H1 (cell line): ENCODE results near the gene PCDHGA11. TPM values are rescaled to one million over a fixed set of nuclear protein-coding genes. Genes with fewer than 3 reads are reported as not detected.

Experiments
- CTCF ChIA-PET: fragments of 300-600 bp; sonication (Branson Sonifier 250); formaldehyde crosslinking; loops from one replicate; lab custom pipeline; 2021; ENCODE audit not compliant: partially characterized antibody; lab: Charles Lee
- POLR2A ChIA-PET: fragments of 300-600 bp; sonication (Branson Sonifier 250); formaldehyde crosslinking; loops from one replicate; lab custom pipeline; 2021; ENCODE audit warnings: inconsistent platforms; ENCODE audit not compliant: partially characterized antibody; lab: Charles Lee
- DNase-seq, 2 experiments: peaks; one replicate each; pipeline versions ENCODE4 v3.0.0 to v3.0.0-alpha.2; 2010 to 2022; ENCODE audit warnings: low spot score in 2 of 2, low read depth in 1 of 2, mixed read lengths in 1 of 2
- FAIRE-seq: peaks from 2 replicates; lab custom pipeline; 2011; peaks lifted over from hg19 to GRCh38; lab: Jason Lieb, UNC
- H2AFZ ChIP-seq: 2 replicates; pipeline ENCODE4 v1.8.1; 2012; ENCODE audit warnings: low read length, inconsistent platforms
- H2AK5ac ChIP-seq: 2 replicates; pipeline ENCODE4 v1.6.1; 2013; ENCODE audit warnings: low read depth, low read length
- H2BK120ac ChIP-seq: replicated peaks from 2 replicates; pipeline ENCODE3; 2013; ENCODE audit warnings: low read depth, low read length, inconsistent platforms
- H2BK12ac ChIP-seq: 2 replicates; pipeline ENCODE4 v1.6.1; 2013; ENCODE audit warnings: low read depth, low read length
- H2BK15ac ChIP-seq: 2 replicates; pipeline ENCODE4 v1.6.1; 2013; ENCODE audit warnings: low read length
- H2BK20ac ChIP-seq: 2 replicates; pipeline ENCODE4 v1.6.1; 2013; ENCODE audit warnings: low read length
- H2BK5ac ChIP-seq: 2 replicates; pipeline ENCODE4 v1.6.1; 2013; ENCODE audit warnings: low read depth, low read length
- H3K14ac ChIP-seq: 2 replicates; pipeline ENCODE4 v1.6.1; 2013; ENCODE audit warnings: inconsistent platforms; ENCODE audit not compliant: insufficient read length
- H3K18ac ChIP-seq: 2 replicates; pipeline ENCODE4 v1.6.1; 2013; ENCODE audit warnings: low read length; ENCODE audit errors: extremely low read depth
- H3K23ac ChIP-seq: 2 replicates; pipeline ENCODE4 v1.6.1; 2013; ENCODE audit warnings: inconsistent platforms; ENCODE audit not compliant: insufficient read length
- H3K23me2 ChIP-seq: 2 replicates; pipeline ENCODE4 v1.6.1; 2013; ENCODE audit warnings: low read depth, low read length
- H3K27ac ChIP-seq: 2 replicates; pipeline ENCODE4 v1.6.1; 2011; ENCODE audit warnings: low read depth, low read length, inconsistent platforms
- H3K27me3 ChIP-seq, 4 experiments: replicated peaks in 1 of 4; 1 replicate in 1 of 4; 2 replicates in 3 of 4; pipeline versions ENCODE4 v1.6.1 to v1.8.1; 2011 to 2013; ENCODE audit warnings: low read length in 3 of 4, mild to moderate bottlenecking in 3 of 4, inconsistent platforms in 2 of 4, mixed read lengths in 2 of 4, moderate library complexity in 1 of 4; ENCODE audit not compliant: control insufficient read depth in 3 of 4, insufficient read depth in 3 of 4; ENCODE audit errors: extremely low read depth in 1 of 4
- H3K36me3 ChIP-seq, 4 experiments: 2 replicates each; pipeline versions ENCODE4 v1.6.1 to v1.8.1; 2011 to 2013; ENCODE audit warnings: mild to moderate bottlenecking in 4 of 4, low read length in 3 of 4, moderate library complexity in 2 of 4, control low read depth in 1 of 4, inconsistent platforms in 1 of 4; ENCODE audit not compliant: insufficient read depth in 4 of 4, control insufficient read depth in 2 of 4
- H3K4ac ChIP-seq: replicated peaks from 2 replicates; pipeline ENCODE3; 2013; ENCODE audit warnings: low read length, low read depth, mixed read lengths, inconsistent platforms; ENCODE audit not compliant: insufficient read length
- H3K4me1 ChIP-seq, 4 experiments: replicated peaks in 1 of 4; 1 replicate in 1 of 4; 2 replicates in 3 of 4; pipeline versions ENCODE4 v1.6.1 to v1.8.1; 2011 to 2013; ENCODE audit warnings: low read length in 3 of 4, inconsistent platforms in 2 of 4, mixed read lengths in 1 of 4; ENCODE audit not compliant: insufficient read depth in 4 of 4, control insufficient read depth in 3 of 4
- H3K4me2 ChIP-seq, 2 experiments: 2 replicates each; pipeline versions ENCODE4 v1.6.1 to v1.8.1; 2011 to 2013; ENCODE audit warnings: low read depth in 2 of 2, low read length in 2 of 2, control low read depth in 1 of 2, inconsistent platforms in 1 of 2, mild to moderate bottlenecking in 1 of 2; ENCODE audit not compliant: insufficient read depth in 1 of 2
- H3K4me3 ChIP-seq, 4 experiments: fragments of 200-600, 300-600 bp in 1 of 4; sonication (generic), shearing (Covaris generic), sonication (Bioruptor Twin) in 1 of 4; 2 replicates each; pipeline versions ENCODE4 v1.5.1 to v1.8.1; 2011 to 2016; ENCODE audit warnings: low read length in 4 of 4, low read depth in 3 of 4, control low read depth in 2 of 4, inconsistent platforms in 2 of 4, mild to moderate bottlenecking in 2 of 4, mixed read lengths in 1 of 4, moderate library complexity in 1 of 4; ENCODE audit not compliant: insufficient read depth in 2 of 4; ENCODE audit errors: extremely low read depth in 1 of 4
- H3K56ac ChIP-seq: replicated peaks from 2 replicates; pipeline ENCODE3; 2013; ENCODE audit warnings: low read depth, mild to moderate bottlenecking, mixed read lengths, low read length, inconsistent platforms; ENCODE audit not compliant: insufficient read length
- H3K79me1 ChIP-seq: 2 replicates; pipeline ENCODE4 v1.6.1; 2013; ENCODE audit warnings: low read depth, low read length, control low read depth
- H3K79me2 ChIP-seq, 2 experiments: 2 replicates each; pipeline versions ENCODE4 v1.6.1 to v1.8.1; 2012 to 2013; ENCODE audit warnings: low read length in 2 of 2, mild to moderate bottlenecking in 2 of 2, inconsistent platforms in 1 of 2; ENCODE audit not compliant: insufficient read depth in 2 of 2, control insufficient read depth in 1 of 2
- H3K9ac ChIP-seq, 4 experiments: replicated peaks in 1 of 4; 1 replicate in 1 of 4; 2 replicates in 3 of 4; pipeline versions ENCODE4 v1.6.1 to v1.8.1; 2011 to 2013; ENCODE audit warnings: low read depth in 3 of 4, low read length in 3 of 4, control low read depth in 2 of 4, mild to moderate bottlenecking in 2 of 4, moderate library complexity in 2 of 4, inconsistent platforms in 1 of 4; ENCODE audit errors: extremely low read depth in 1 of 4
- H3K9me3 ChIP-seq, 2 experiments: 2 replicates each; pipeline versions ENCODE4 v1.6.1 to v1.8.1; 2012 to 2013; ENCODE audit warnings: mild to moderate bottlenecking in 2 of 2, moderate library complexity in 2 of 2, control low read depth in 1 of 2, inconsistent platforms in 1 of 2, low read depth in 1 of 2, low read length in 1 of 2, mixed read lengths in 1 of 2; ENCODE audit not compliant: insufficient read depth in 2 of 2
- H4K20me1 ChIP-seq, 2 experiments: replicated peaks in 1 of 2; 2 replicates each; pipeline versions ENCODE3 to v1.8.1; 2011 to 2013; ENCODE audit warnings: inconsistent platforms in 2 of 2, low read length in 2 of 2, mild to moderate bottlenecking in 1 of 2; ENCODE audit not compliant: insufficient read depth in 2 of 2, control insufficient read depth in 1 of 2
- H4K5ac ChIP-seq: 2 replicates; pipeline ENCODE4 v1.6.1; 2013; ENCODE audit warnings: low read length, low read depth, mixed read lengths, inconsistent platforms; ENCODE audit not compliant: insufficient read length
- H4K8ac ChIP-seq: 2 replicates; pipeline ENCODE4 v1.8.0; 2013; ENCODE audit warnings: mild to moderate bottlenecking, moderate library complexity, low read length, inconsistent platforms; ENCODE audit not compliant: insufficient read depth; ENCODE audit errors: extremely low read depth
- H4K91ac ChIP-seq: replicated peaks from 2 replicates; pipeline ENCODE3; 2013; ENCODE audit warnings: low read length, mixed read lengths, inconsistent platforms; ENCODE audit not compliant: insufficient read length
- CBX8 ChIP-seq: fragments of 300-800, 300-1000 bp; sonication (generic); IDR thresholded peaks from 2 replicates; pipeline ENCODE4 v1.7.1; 2016; ENCODE audit warnings: low read depth, low read length, borderline replicate concordance
- CHD1 ChIP-seq: IDR thresholded peaks from 2 replicates; pipeline ENCODE4 v1.6.1; 2012; ENCODE audit warnings: low read depth, low read length, improper control_type of control experiment
- JUN ChIP-seq: IDR thresholded peaks from 2 replicates; pipeline ENCODE4 v1.6.1; 2011; ENCODE audit warnings: low read depth, mild to moderate bottlenecking, improper control_type of control experiment, low read length
- JUND ChIP-seq: IDR thresholded peaks from 2 replicates; pipeline ENCODE4 v1.6.1; 2011; ENCODE audit warnings: mild to moderate bottlenecking, improper control_type of control experiment, low read length
- RAD21 ChIP-seq, 2 experiments: IDR thresholded peaks in 1 of 2; conservative IDR thresholded peaks in 1 of 2; 2 replicates each; pipeline ENCODE4 v1.6.1; 2011; ENCODE audit warnings: low read depth in 2 of 2, low read length in 2 of 2, improper control_type of control experiment in 1 of 2, inconsistent platforms in 1 of 2, mild to moderate bottlenecking in 1 of 2, moderate library complexity in 1 of 2
- SAP30 ChIP-seq: fragments of 300-600 bp; sonication (generic); IDR thresholded peaks from 2 replicates; pipeline ENCODE4 v1.7.1; 2012; ENCODE audit warnings: low read length, moderate library complexity, mild to moderate bottlenecking, inconsistent platforms; ENCODE audit not compliant: insufficient read depth, insufficient replicate concordance
- SIRT6 ChIP-seq: IDR thresholded peaks from one replicate; pipeline ENCODE4 v1.7.1; 2012; ENCODE audit warnings: low read length, inconsistent platforms
- SRF ChIP-seq: IDR thresholded peaks from 2 replicates; pipeline ENCODE4 v1.6.1; 2011; ENCODE audit warnings: mild to moderate bottlenecking, low read depth, low read length, moderate library complexity
- WGBS, 2 experiments: shearing (Covaris generic) in 1 of 2; methylation state at CpG; one replicate each; pipeline versions ENCODE4 v1.1.6 to v1.1.7; 2013 to 2015; ENCODE audit warnings: low lambda C conversion rate in 2 of 2, mixed read lengths in 2 of 2, inconsistent platforms in 1 of 2, low coverage in 1 of 2, missing lambda C conversion rate in 1 of 2; ENCODE audit not compliant: insufficient replicate concordance in 2 of 2, insufficient coverage in 1 of 2, insufficient read length in 1 of 2; ENCODE audit errors: extremely low coverage in 1 of 2, missing lambda C conversion rate in 1 of 2; 5-methylcytosine and 5-hydroxymethylcytosine counted together
- polyA plus RNA-seq, 7 experiments: library from polyadenylated mRNA; depleted of rRNA in 3 of 7; stranded (reverse) in 5 of 7; unstranded in 2 of 7; fragments of >200 nt in 5 of 7; fragments of 200-250 nt in 2 of 7; gene quantifications; 1 replicate in 5 of 7; 2 replicates in 1 of 7; 4 replicates in 1 of 7; pipeline versions ENCODE4 v1.2.1 to v1.2.3, GENCODE V29; 2011 to 2013; ENCODE audit warnings: missing spikeins in 2 of 7, mixed read lengths in 2 of 7
- total RNA-seq: library from RNA; stranded (reverse); fragmentation: NEBNext Ultra II Directional; extraction: Animal tissue kit (Norgen Biotek cat#: 25700); gene quantifications from 2 replicates; pipeline ENCODE4 v1.2.1, GENCODE V29; 2021
- TF ChIP-seq, protein P1 (sequence below): IDR thresholded peaks from 2 replicates; pipeline ENCODE4 v1.6.1; 2012; ENCODE audit warnings: low read length, inconsistent platforms

Gene PCDHGA11
- total and polyA plus RNA-seq, 2 of the 8 experiments (the other 6 are each of a cell fraction or from before 2014, with no cell fraction given), result 2.2 to 8.2 TPM

DNA sequence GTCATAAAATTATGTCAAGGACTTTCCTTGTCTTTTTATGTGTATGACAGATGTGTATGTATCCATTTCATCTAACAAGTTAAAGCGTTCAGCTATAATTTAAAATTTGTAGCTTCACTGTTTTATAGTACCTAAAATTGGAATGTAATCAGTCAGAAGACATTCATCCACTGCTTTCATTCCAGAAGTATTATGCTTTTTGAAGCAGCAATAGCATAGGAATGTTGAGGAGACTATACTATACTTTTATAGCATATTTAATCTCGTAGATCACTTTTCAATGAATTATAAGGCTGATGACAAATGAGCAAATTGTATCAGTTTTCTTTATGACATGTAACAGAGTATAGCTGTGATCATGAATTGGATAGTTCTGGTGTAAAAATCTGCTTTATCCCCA, 16.4 kb downstream of the PCDHGA11 start:
- DNase-seq, result no peak
- Histone ChIP-seq H2AK5ac (no peak overlapping the region), H3K9me3 (peaks cover 2 to 16% of the 10 kb centered on the region in 2 experiments; a peak in 2 of 4 replicates), H3K4ac (no peak overlapping the region), H4K8ac (no peak overlapping the region), H3K27me3 (no peaks in the 10 kb centered on the region), H3K23ac (no peak overlapping the region), H3K23me2 (no peaks in the 10 kb centered on the region), H2AFZ (no peak overlapping the region), H2BK15ac (no peak overlapping the region), H3K4me2 (no peak overlapping the region), H2BK12ac (no peak overlapping the region), H3K79me1 (no peaks in the 10 kb centered on the region), H3K27ac (no peak overlapping the region), H2BK5ac (no peak overlapping the region), H4K91ac (no peak overlapping the region), H3K56ac (no peak overlapping the region), H3K18ac (no peak overlapping the region), H3K4me1 (no peaks in the 10 kb centered on the region), H3K79me2 (no peaks in the 10 kb centered on the region), H3K9ac (no peak overlapping the region), H4K5ac (no peak overlapping the region), H2BK20ac (no peak overlapping the region), H4K20me1 (peaks cover 0 to 2% of the 10 kb centered on the region in 2 experiments), H3K14ac (no peak overlapping the region), H3K36me3 (no peaks in the 10 kb centered on the region), H2BK120ac (no peak overlapping the region), H3K4me3 (no peak overlapping the region)
- FAIRE-seq, result no peak
- ChIA-PET CTCF (interaction anchor here (1.0 to 4.9 kb wide), 15 partner anchors 16 to 650 kb away, joined by 3 to 22 read pairs (median 4); partner anchors contain the start of genes PCDHB14, PCDHGA10, PCDHGA11 and PCDHGA9), POLR2A (no interaction called here)
- 88% methylated on average over 2 of the region's 2 CpGs; no CpG with 5 or more reads in 1 of the 2 experiments for WGBS, 2 experiments
- TF ChIP-seq, protein P1, sequence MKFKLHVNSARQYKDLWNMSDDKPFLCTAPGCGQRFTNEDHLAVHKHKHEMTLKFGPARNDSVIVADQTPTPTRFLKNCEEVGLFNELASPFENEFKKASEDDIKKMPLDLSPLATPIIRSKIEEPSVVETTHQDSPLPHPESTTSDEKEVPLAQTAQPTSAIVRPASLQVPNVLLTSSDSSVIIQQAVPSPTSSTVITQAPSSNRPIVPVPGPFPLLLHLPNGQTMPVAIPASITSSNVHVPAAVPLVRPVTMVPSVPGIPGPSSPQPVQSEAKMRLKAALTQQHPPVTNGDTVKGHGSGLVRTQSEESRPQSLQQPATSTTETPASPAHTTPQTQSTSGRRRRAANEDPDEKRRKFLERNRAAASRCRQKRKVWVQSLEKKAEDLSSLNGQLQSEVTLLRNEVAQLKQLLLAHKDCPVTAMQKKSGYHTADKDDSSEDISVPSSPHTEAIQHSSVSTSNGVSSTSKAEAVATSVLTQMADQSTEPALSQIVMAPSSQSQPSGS, result no peak
- no peak for TF ChIP-seq SRF
- TF ChIP-seq SIRT6, result no peak
- TF ChIP-seq CHD1, result no peak
- no peak for TF ChIP-seq SAP30
- TF ChIP-seq CBX8, result no peak
- no peak for TF ChIP-seq JUN
- no peak for TF ChIP-seq RAD21 (IDR thresholded peaks at IDR 0.05 in 1 of 2, conservative IDR thresholded peaks at IDR 0.05 in 1 of 2; ENCODE audit: low read depth in 2 of 2, low read length in 2 of 2)
- TF ChIP-seq JUND, result no peak
